Hepatocyte (in vitro differentiated cells): Measurements from ENCODE around the gene ZNF317. TPM values are rescaled to one million over a fixed set of nuclear protein-coding genes. Genes with fewer than 3 reads are reported as not detected.
A peak's percentile ranks its signal among the peaks of the same experiment; 100 is the strongest.

ENCODE experiments used
- DNase-seq: peaks from one replicate; pipeline ENCODE4 v3.0.0-alpha.2; 2016; ENCODE audit warnings: low spot score
- H2AFZ ChIP-seq: fragments of 200-600 bp; sonication (generic); 2 replicates; pipeline ENCODE4 v1.6.0; 2016; ENCODE audit warnings: antibody characterized with exemption, mild to moderate bottlenecking
- H3K27ac ChIP-seq: fragments of 200-600 bp; sonication (generic); 2 replicates; pipeline ENCODE4 v1.5.1; 2016; ENCODE audit warnings: mild to moderate bottlenecking
- H3K27me3 ChIP-seq: fragments of 200-600 bp; sonication (generic); 2 replicates; pipeline ENCODE4 v1.6.1; 2016
- H3K36me3 ChIP-seq: fragments of 200-600 bp; sonication (generic); replicated peaks from 2 replicates; pipeline ENCODE4 v1.5.1; 2016; ENCODE audit warnings: low read depth; ENCODE audit not compliant: insufficient read depth
- H3K4me1 ChIP-seq: fragments of 200-600 bp; sonication (generic); 2 replicates; pipeline ENCODE4 v1.5.1; 2016; ENCODE audit warnings: mild to moderate bottlenecking, moderate library complexity; ENCODE audit not compliant: insufficient read depth
- H3K4me2 ChIP-seq: fragments of 200-600 bp; sonication (generic); 2 replicates; pipeline ENCODE4 v1.6.0; 2016
- H3K4me3 ChIP-seq: fragments of 200-600 bp; sonication (generic); 2 replicates; pipeline ENCODE4 v1.5.1; 2016; ENCODE audit warnings: mild to moderate bottlenecking
- H3K79me2 ChIP-seq: fragments of 200-600 bp; sonication (generic); 2 replicates; pipeline ENCODE4 v1.6.0; 2017; ENCODE audit warnings: mild to moderate bottlenecking
- H3K9me2 ChIP-seq: fragments of 200-600 bp; sonication (generic); replicated peaks from 2 replicates; pipeline ENCODE4 v1.6.0; 2017; ENCODE audit warnings: mild to moderate bottlenecking; ENCODE audit not compliant: insufficient read depth
- H3K9me3 ChIP-seq: fragments of 200-600 bp; sonication (generic); 2 replicates; pipeline ENCODE4 v1.5.1; 2016; ENCODE audit warnings: low read depth, mild to moderate bottlenecking
- H4K20me1 ChIP-seq: fragments of 200-600 bp; sonication (generic); 2 replicates; pipeline ENCODE4 v1.6.0; 2016; ENCODE audit warnings: mild to moderate bottlenecking; ENCODE audit not compliant: insufficient read depth, poor library complexity, severe bottlenecking
- EZH2 ChIP-seq: fragments of 200-600 bp; sonication (generic); IDR thresholded peaks from 2 replicates; pipeline ENCODE4 v1.6.1; 2016; ENCODE audit warnings: antibody characterized with exemption, mild to moderate bottlenecking, borderline replicate concordance
- EZH2phosphoT487 ChIP-seq: fragments of 200-600 bp; sonication (generic); IDR thresholded peaks from one replicate; pipeline ENCODE4 v1.6.1; 2018; ENCODE audit warnings: antibody characterized with exemption, mild to moderate bottlenecking, low read depth, moderate library complexity; ENCODE audit not compliant: unreplicated experiment, severe bottlenecking
- WGBS: methylation state at CpG from one replicate; pipeline ENCODE4 v1.1.6; 2016; ENCODE audit warnings: low lambda C conversion rate; ENCODE audit errors: missing lambda C conversion rate; 5-methylcytosine and 5-hydroxymethylcytosine counted together
- polyA plus RNA-seq: library from polyadenylated mRNA; unstranded; fragments of >200 nt; fragmentation: Nextera tagmentation; extraction: Ambion mirVana; gene quantifications from 2 replicates; pipeline ENCODE4 v1.2.1, GENCODE V29; 2016
- total RNA-seq: library from RNA; depleted of rRNA; stranded (reverse); fragments of >200 nt; gene quantifications from 2 replicates; pipeline ENCODE4 v1.2.3, GENCODE V29; 2014
- TF ChIP-seq, protein P1 (sequence below): fragments of 200-600 bp; sonication (generic); IDR thresholded peaks from 2 replicates; pipeline ENCODE4 v1.5.1; 2016; ENCODE audit warnings: antibody characterized with exemption, mild to moderate bottlenecking; ENCODE audit not compliant: poor library complexity

Gene ZNF317
- total and polyA plus RNA-seq, 2 experiments from 2014 or later, result 14.6 to 27.5 TPM

DNA sequence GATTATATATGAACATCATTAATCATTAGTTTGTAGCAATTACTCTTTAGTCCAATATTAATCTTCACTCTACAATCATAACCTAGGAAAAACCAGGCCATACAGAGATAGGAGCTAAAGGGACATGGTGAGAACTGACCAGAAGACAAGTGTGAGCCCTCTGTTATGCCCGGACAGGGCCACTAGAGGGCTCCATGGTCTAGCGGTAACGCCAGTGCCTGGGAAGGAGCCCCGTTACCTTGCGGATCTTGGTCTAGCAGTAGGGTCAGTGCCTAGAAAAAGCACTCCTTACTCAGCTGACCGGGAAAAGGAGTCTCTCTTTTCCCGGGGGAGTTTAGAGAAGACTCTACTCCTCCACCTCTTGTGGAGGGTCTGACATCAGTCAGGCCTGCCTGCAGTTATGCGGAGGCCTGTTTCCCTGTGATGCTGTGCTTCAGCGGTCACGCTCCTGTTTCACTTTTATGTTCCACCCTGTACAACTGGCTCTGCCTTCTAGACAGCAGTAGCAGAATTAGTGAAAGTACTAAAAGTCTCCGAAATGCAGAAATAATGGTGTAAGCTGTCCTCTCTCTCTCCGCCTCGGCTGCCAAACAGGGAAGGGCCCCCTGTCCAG, 65.4 kb downstream of the ZNF317 start:
- Histone ChIP-seq H3K9me3 (no peaks in the 10 kb centered on the region), H3K27ac (no peak overlapping the region), H3K36me3 (no peaks in the 10 kb centered on the region), H3K4me2 (peak overlapping the region; percentile 63), H3K79me2 (no peaks in the 10 kb centered on the region), H3K27me3 (no peaks in the 10 kb centered on the region), H4K20me1 (no peaks in the 10 kb centered on the region), H3K9me2 (no peaks in the 10 kb centered on the region), H3K4me3 (no peak overlapping the region), H3K4me1 (no peaks in the 10 kb centered on the region), H2AFZ (peak overlapping the region; percentile 55)
- TF ChIP-seq, protein P1, sequence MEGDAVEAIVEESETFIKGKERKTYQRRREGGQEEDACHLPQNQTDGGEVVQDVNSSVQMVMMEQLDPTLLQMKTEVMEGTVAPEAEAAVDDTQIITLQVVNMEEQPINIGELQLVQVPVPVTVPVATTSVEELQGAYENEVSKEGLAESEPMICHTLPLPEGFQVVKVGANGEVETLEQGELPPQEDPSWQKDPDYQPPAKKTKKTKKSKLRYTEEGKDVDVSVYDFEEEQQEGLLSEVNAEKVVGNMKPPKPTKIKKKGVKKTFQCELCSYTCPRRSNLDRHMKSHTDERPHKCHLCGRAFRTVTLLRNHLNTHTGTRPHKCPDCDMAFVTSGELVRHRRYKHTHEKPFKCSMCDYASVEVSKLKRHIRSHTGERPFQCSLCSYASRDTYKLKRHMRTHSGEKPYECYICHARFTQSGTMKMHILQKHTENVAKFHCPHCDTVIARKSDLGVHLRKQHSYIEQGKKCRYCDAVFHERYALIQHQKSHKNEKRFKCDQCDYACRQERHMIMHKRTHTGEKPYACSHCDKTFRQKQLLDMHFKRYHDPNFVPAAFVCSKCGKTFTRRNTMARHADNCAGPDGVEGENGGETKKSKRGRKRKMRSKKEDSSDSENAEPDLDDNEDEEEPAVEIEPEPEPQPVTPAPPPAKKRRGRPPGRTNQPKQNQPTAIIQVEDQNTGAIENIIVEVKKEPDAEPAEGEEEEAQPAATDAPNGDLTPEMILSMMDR, result peak; percentile 92
- TF ChIP-seq EZH2phosphoT487 (no peak), EZH2 (no peak)
- 39% methylated on average over 13 of the region's 13 CpGs for WGBS
- peak; percentile 79 for DNase-seq

Other genes starting within 250 kb of the ZNF317 start
- 2.5 and 3.2 TPM in 2 replicates for gene MUC16, start 130.0 kb upstream of the ZNF317 start, total RNA-seq
- 1.3 and 5.6 TPM in 2 replicates for gene MUC16, start 130.0 kb upstream of the ZNF317 start, polyA plus RNA-seq
- not detected in 2 replicates for gene OR1M1, start 53.3 kb upstream of the ZNF317 start, total RNA-seq
- gene OR1M1, start 53.3 kb upstream of the ZNF317 start, polyA plus RNA-seq, result not detected in 2 replicates
- gene OR7G2, start 32.9 kb upstream of the ZNF317 start, total RNA-seq, result not detected in 2 replicates
- gene OR7G2, start 32.9 kb upstream of the ZNF317 start, polyA plus RNA-seq, result not detected in 2 replicates
- gene OR7G1, start 24.6 kb upstream of the ZNF317 start, total RNA-seq, result not detected in 2 replicates
- not detected in 2 replicates for gene OR7G1, start 24.6 kb upstream of the ZNF317 start, polyA plus RNA-seq
- not detected in 2 replicates for gene OR7G3, start 13.4 kb upstream of the ZNF317 start, total RNA-seq
- not detected in 2 replicates for gene OR7G3, start 13.4 kb upstream of the ZNF317 start, polyA plus RNA-seq
- gene OR7D2, start 38.6 kb downstream of the ZNF317 start, total RNA-seq, result 0.57 and 0.80 TPM in 2 replicates
- gene OR7D2, start 38.6 kb downstream of the ZNF317 start, polyA plus RNA-seq, result 0.17 and 0.34 TPM in 2 replicates
- gene OR7D4, start 79.2 kb downstream of the ZNF317 start, total RNA-seq, result not detected in 2 replicates
- gene OR7D4, start 79.2 kb downstream of the ZNF317 start, polyA plus RNA-seq, result not detected in 2 replicates
- not detected in 2 replicates for gene OR7E24, start 110.5 kb downstream of the ZNF317 start, total RNA-seq
- not detected in 2 replicates for gene OR7E24, start 110.5 kb downstream of the ZNF317 start, polyA plus RNA-seq
- gene ZNF699, start 169.4 kb downstream of the ZNF317 start, total RNA-seq, result 8.0 and 9.8 TPM in 2 replicates
- gene ZNF699, start 169.4 kb downstream of the ZNF317 start, polyA plus RNA-seq, result 0.94 and 1.6 TPM in 2 replicates
- gene ZNF559, start 183.8 kb downstream of the ZNF317 start, total RNA-seq, result 18.1 and 22.7 TPM in 2 replicates
- gene ZNF559, start 183.8 kb downstream of the ZNF317 start, polyA plus RNA-seq, result 8.9 and 13.1 TPM in 2 replicates
- gene ZNF177, start 222.6 kb downstream of the ZNF317 start, total RNA-seq, result 5.2 and 5.5 TPM in 2 replicates
- 4.2 and 7.6 TPM in 2 replicates for gene ZNF177, start 222.6 kb downstream of the ZNF317 start, polyA plus RNA-seq